Fibroblast of skin of left quadriceps (primary cell): Measurements from ENCODE around the gene EML4.
A peak's percentile ranks its signal among the peaks of the same experiment; 100 is the strongest.
"Not testable (repeated sequence)": the region's sequence is repeated elsewhere in the genome, so short reads cannot be mapped to it uniquely, and the experiment has no call there.

ENCODE experiments used
- DNase-seq, 2 experiments: peaks; one replicate each; pipeline ENCODE4 v3.0.0-alpha.2; 2013; ENCODE audit warnings: low read depth in 2 of 2

The EML4 gene

DNA sequence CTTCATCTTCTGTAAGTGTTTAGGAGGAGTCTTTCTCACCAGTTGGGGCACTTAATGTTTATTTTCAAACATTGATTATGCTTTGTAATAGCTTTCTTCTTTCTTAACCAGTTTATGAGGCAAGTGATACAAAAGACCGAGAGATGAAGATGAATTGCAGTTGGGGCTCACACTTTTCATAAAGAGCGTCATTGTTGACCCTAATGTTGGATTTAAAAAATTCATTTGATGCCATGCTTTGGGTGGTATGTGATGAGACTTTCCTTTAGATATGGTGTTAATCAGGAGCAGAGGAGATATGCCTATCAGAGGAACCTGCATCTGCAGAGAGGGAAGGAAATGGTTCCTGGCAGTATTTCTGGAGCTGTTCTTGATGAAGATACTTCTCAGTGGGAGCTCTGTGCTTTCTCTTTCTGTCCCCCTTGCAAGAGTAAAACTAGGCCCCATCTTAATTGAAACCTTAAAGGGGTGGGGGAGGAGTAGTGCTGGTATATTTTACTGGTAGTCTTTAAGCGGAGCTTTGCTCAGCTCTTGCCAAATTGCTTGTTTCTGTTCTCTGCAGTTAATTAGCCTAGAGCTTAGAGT lies 2.3 kb downstream of the EML4 start:
- DNase-seq: peak; percentile 71 to 73

- no peak for DNase-seq
Observed at GRCh38 chr2:42172020-42172419, 2.9 kb downstream of the EML4 start.

- no peak for DNase-seq
Observed at GRCh38 chr2:42172566-42172965, 3.4 kb downstream of the EML4 start.

- DNase-seq: not testable (repeated sequence)
Observed at GRCh38 chr2:42173467-42173866, 4.3 kb downstream of the EML4 start.

DNA sequence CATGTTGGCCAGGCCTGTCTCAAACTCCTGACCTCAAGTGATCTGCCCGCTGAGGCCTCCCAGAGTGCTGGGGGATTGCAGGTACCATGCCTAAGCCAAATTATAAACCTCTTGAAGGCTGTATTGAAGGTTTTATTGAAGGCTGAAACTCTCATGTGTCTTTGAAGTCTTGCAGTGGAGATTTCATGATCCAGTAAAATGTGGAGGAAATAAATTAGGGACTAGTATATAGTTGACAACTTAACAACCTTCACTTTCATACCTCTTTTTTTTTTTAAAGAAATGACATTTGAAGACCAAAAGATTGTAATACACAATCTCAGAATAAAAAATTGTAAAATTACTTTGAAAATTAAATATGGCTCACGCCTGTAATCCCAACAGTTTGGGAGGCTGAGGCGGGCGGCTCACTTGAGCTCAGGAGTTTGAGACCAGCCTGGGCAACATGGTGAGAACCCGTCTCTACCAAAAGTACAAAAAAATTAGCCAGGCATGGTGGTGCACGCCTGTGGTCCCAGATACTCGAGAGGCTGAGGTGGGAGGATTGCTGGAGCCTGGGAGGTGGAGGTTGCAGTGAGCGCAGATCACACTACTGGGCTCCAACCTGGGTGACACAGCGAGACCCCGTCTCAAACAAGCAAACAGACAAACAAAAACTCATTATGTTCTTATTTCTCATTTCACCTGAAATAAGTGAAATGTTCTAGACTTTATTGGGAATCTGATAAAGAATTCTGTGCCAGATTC lies 8.0 kb downstream of the EML4 start:
- DNase-seq: no peak

DNA sequence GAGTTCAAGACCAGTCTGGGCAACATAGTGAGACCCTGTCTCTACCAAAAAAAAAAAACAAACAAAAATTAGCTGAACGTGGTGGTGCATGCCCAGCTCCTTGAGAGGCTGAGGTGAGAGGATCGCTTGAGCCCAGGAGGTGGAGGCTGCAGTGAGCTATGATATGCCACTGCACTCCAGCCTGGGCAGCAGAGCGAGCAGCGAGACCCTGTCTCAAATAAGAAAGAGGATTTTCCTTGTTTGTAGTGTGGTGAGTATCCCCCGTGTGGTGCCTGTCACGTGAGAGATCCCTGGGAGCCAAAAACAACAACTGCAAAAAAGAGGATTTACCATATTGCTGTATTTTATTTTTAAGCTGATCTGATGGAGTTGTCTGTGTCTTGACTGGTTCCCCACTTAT lies 9.2 kb downstream of the EML4 start:
- no peak for DNase-seq

GRCh38 chr2:42180300-42180699 lies 11.1 kb downstream of the EML4 start:
- DNase-seq: no peak

- DNase-seq: no peak
Observed at GRCh38 chr2:42182654-42183308, 13.6 kb downstream of the EML4 start.

GRCh38 chr2:42183775-42184174 lies 14.6 kb downstream of the EML4 start:
- DNase-seq: no peak

DNA sequence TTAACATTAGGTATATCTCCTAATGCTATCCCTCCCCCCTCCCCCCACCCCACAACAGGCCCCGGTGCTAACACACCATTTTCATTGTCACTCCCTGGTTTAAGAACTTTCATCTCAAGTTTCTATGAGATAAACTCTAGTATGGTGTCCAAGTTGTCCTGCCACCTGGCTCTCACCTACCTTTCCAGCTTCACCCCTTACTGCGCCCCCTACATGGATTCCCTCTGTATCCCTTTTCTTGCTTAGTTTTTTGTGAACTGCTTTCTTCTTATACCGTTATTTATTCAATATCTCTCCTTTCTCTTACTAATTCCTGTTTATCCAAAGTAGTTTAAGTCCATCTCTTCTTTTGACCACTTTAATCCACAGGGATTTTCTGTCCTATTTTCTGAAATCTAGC lies 15.2 kb downstream of the EML4 start:
- DNase-seq: no peak

DNA sequence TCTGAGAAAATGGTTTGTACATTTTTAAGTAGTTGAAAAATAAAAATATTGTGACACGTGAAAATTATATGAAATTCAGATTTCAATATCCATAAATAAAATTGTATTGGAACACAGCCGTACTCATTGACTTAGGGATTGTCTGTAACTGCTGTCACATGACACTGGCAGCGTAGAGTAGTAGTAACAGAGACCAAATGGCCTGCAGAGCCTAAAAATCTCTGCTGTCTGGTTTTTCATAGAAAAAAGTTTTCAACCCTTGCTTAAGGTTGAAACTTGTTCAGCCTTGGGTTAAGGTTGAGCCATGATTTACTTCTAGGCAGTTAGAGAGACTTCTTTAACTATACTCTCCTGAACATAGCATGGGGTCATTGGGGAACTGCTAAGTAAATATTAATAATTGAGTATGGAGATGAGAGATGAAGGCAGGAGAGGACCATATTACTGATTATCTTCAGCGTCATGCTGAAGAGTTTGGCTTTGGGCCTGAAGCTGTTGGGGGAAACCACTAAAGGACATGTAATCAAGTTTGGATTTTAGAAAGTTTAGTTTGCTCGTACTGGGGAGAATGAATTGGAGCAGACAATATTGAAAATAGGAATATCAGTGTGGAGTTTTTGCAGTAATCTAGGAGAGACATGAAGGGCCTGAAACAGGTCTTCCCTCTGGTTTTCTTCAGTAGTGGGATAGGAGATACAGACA lies 16.2 kb downstream of the EML4 start:
- DNase-seq: no peak

DNA sequence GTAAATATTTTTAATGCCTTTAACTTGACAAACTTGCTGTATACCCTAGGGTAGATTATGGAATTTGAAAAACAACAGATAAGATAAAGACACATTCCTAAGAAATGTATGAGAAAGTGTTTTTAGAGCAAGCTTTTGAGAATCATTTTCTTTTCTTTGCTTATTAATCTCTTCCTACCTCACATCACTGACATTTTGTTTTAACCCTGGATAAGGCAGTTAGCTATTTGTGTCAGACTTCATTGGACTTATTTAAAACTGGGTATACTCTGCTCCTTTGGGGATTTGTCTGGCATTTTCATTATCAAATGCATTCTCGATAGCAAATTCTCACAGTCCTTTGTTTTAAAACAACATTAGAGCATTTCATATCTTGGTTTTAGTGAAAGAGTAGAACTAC lies 17.2 kb downstream of the EML4 start:
- DNase-seq: no peak

DNA sequence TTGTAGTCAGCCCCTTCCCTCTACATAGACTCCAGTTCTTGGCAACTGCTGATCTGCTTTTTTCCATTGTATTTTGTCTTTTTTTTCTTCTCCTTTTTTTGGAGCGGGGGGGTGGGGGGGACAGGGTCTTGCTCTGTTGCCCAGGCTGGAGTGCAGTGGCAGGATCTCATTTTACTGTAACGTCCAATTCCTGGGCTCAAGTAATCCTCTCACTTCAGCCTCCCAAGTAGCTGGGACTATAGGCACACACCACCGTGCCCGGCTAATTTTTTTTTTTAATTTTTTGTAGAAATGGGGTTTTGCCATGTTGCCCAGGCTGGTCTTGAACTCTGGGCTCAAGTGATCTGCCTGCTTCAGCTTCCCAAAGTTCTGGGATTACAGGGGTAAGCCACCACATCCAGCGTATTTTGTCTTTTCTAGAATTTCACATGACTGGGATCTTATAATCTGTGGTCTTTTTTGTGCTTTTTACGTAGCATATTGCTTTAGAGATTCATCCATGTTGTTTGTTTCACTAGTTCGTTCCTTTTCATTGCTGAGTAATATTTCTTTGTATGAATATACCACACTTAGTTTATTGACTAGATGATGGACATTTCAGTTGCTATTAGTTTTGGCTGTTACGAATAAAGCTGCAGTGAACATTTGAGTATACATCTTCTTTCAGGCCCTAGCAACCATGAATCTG lies 17.9 kb downstream of the EML4 start:
- no peak for DNase-seq

- no peak for DNase-seq
Observed at GRCh38 chr2:42187886-42188285, 18.7 kb downstream of the EML4 start.

DNA sequence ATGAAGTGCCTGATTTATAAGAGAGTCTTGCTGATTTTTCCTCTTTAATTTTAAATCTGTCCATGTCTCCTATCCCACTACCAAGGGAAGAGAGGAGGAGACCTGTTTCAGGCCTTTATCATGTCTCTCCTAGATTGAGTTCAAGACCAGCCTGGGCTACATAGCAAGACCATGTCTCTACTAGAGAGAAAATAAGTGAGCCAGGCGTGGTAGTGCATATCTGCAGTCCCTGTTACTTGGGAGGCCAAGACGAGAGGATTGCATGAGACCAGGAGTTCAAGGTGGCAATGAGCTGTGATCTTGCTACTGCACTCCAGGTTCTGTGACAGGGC lies 20.0 kb downstream of the EML4 start:
- no peak for DNase-seq

- no peak for DNase-seq
Observed at GRCh38 chr2:42190191-42190590, 21.0 kb downstream of the EML4 start.

DNA sequence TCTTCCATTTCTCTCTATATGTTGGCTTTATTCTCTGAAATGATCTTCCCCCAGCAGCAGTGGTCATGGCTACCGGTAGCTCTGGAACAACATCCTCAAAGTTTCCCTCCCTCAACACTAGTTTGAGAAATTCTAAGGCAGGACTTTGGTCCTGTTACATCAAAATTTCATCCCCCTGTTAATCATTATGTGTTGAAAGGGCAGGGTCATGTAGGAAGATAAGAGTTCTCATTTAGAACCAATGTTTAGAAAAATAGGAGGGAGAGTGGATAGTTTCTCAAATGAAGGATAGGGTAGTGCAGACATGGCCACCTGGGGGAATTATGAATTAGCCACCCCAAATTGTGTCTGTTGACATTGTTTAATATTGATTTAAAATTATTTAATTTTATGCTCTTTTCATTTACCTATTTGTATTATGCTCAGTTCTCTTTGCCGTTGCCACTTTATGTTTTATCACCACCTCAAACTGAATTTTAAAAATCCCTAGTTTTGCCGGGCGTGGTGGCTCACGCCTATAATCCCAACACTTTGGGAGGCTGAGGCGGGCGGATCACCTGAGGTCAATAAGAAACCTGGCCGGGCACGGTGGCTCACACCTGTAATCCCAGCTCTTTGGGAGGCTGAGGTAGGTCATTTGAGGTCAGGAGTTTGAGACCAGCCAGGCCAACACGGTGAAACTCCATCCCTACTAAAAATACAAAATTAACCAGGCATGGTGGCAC lies 22.3 kb downstream of the EML4 start:
- DNase-seq: no peak

GRCh38 chr2:42192010-42192373 lies 22.8 kb downstream of the EML4 start:
- DNase-seq: no peak

DNA sequence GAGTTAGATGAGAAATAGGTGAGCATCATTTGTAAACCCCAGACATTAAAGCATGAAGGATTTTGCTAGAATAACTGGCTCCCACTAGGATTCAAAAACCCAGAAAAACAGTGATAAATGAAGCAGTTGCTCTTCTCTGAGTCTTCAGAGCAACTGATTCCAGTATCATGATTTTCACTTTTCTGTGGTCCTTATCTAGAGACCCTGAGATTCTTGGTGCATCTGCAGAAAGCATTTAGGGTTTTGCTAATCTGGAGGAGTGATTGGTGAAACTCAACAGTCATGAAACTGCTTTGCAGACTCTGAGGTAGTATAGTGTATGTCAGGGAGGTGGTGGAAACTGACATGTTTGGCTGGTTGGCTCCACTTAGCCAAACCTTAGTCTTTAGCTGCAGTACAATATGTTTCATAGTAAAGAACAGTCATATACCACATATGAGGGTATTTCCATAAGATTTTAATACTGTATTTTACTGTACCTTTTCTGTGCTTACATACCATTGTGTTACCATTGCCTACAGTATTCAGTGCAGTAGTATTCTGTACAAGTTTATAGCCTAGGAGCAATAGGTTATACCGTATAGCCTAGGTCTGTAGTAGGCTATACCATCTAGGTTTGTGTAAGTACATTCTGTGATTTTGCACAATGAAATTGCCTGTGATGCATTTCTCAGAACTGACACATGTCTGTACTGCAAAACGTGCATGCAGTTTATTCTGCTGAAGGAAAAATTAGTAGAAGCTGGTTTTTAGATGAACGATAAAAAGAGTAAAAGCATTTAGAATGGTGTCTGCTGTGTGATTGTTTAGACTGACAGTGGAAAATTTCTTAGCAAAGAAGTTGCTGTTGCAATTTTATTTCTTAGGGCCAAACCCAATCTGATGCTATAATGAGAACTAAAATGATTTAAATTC lies 23.8 kb downstream of the EML4 start:
- DNase-seq: no peak

- no peak for DNase-seq
Observed at GRCh38 chr2:42193722-42194187, 24.6 kb downstream of the EML4 start.
